ENCODE results near the gene MYO18A.

DNA sequence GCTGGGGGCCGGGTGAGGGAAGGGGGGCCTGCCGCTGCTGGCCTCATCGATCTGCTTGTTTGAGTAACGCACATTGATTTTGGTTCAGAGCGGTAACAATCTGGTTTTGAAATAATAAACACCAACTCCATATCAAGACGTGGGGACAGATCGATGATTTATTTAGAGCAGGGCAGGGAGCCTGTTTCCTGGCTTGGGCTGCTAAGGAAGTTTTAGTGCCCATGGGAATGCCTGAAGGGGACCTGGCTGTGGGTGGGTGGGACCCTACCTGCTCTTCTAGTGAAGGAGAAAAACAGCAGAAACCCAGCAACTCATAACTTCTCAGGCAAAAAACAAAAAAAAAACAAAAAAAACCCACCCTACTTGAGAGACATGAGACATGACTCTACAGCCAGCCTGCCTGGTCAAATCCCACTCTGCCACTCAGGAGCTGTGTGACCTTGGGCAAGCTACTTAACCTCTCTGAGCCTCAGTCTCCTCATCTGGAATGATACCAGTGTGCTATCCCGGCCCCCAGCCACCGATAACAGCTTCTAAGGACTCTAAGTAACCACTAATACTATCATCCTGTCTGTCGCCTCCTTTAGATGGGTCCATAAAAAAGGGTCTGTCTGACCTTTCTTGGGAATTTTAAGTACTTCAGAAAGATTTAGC lies 71.2 kb downstream of the MYO18A start:
- TF ChIP-seq, protein P1, sequence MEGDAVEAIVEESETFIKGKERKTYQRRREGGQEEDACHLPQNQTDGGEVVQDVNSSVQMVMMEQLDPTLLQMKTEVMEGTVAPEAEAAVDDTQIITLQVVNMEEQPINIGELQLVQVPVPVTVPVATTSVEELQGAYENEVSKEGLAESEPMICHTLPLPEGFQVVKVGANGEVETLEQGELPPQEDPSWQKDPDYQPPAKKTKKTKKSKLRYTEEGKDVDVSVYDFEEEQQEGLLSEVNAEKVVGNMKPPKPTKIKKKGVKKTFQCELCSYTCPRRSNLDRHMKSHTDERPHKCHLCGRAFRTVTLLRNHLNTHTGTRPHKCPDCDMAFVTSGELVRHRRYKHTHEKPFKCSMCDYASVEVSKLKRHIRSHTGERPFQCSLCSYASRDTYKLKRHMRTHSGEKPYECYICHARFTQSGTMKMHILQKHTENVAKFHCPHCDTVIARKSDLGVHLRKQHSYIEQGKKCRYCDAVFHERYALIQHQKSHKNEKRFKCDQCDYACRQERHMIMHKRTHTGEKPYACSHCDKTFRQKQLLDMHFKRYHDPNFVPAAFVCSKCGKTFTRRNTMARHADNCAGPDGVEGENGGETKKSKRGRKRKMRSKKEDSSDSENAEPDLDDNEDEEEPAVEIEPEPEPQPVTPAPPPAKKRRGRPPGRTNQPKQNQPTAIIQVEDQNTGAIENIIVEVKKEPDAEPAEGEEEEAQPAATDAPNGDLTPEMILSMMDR (IDR thresholded peaks at IDR 0.05): no peak
- no peak for TF ChIP-seq POLR2A (IDR thresholded peaks at IDR 0.05)
- no peak for TF ChIP-seq EP300 (IDR thresholded peaks at IDR 0.05)

All from tibial nerve (tissue), 4 donors.